22Rv1 (cell line): ENCODE measurements around the gene NOL4L.
"Not testable (repeated sequence)": the region's sequence is repeated elsewhere in the genome, so short reads cannot be mapped to it uniquely, and the experiment has no call there.

Source experiments
- H3K27ac ChIP-seq: fragments of 450-650 bp; 2 replicates; pipeline ENCODE4 v1.5.1; 2017
- CTCF ChIP-seq: fragments of 450-650 bp; IDR thresholded peaks from 2 replicates; pipeline ENCODE4 v1.5.1; 2017; ENCODE audit warnings: mild to moderate bottlenecking
- ZFX ChIP-seq: fragments of 450-650 bp; IDR thresholded peaks from 2 replicates; pipeline ENCODE4 v1.6.1; 2017; ENCODE audit warnings: antibody characterized with exemption, borderline replicate concordance

Gene NOL4L

GRCh38 chr20:32600681-32601237 is 15.6 kb upstream of the NOL4L start:
- TF ChIP-seq CTCF (no peak), ZFX (no peak)
- H3K27ac ChIP-seq: no peak overlapping the region

GRCh38 chr20:32599783-32600340 is 14.7 kb upstream of the NOL4L start:
- TF ChIP-seq ZFX (no peak), CTCF (no peak)
- H3K27ac ChIP-seq: no peak overlapping the region

- TF ChIP-seq ZFX: no peak
- no peak for TF ChIP-seq CTCF
- no peak overlapping the region for H3K27ac ChIP-seq
Measured at GRCh38 chr20:32598606-32599005, 13.5 kb upstream of the NOL4L start.

- H3K27ac ChIP-seq: no peak overlapping the region
- TF ChIP-seq CTCF: no peak
- no peak for TF ChIP-seq ZFX
Measured at GRCh38 chr20:32597714-32598113, 12.6 kb upstream of the NOL4L start.

GRCh38 chr20:32596681-32597252 is 11.6 kb upstream of the NOL4L start:
- H3K27ac ChIP-seq: no peak overlapping the region
- TF ChIP-seq CTCF (no peak), ZFX (no peak)

GRCh38 chr20:32595143-32595542 is 10.0 kb upstream of the NOL4L start:
- TF ChIP-seq CTCF (no peak), ZFX (no peak)
- no peak overlapping the region for H3K27ac ChIP-seq

- not testable (repeated sequence) for H3K27ac ChIP-seq
Measured at GRCh38 chr20:32594669-32595068, 9.5 kb upstream of the NOL4L start.
